Large intestine (tissue), 3 donors: Measurements from ENCODE around the gene ZBTB46. TPM values are rescaled to one million over a fixed set of nuclear protein-coding genes. Genes with fewer than 3 reads are reported as not detected.

Source experiments
- DNase-seq, 2 donors: peaks; one replicate each; pipeline versions ENCODE4 v3.0.0 to v3.0.0-alpha.2; 2013
- H3K27ac ChIP-seq: one replicate; pipeline ENCODE4 v1.5.1; 2013; ENCODE audit warnings: low read length
- H3K27me3 ChIP-seq: 2 replicates; pipeline ENCODE4 v1.6.1; 2013; ENCODE audit warnings: low read length; ENCODE audit not compliant: control insufficient read depth, insufficient read depth
- H3K36me3 ChIP-seq: 2 replicates; pipeline ENCODE4 v1.6.1; 2013; ENCODE audit warnings: low read length; ENCODE audit not compliant: control insufficient read depth, insufficient read depth
- H3K4me1 ChIP-seq: one replicate; pipeline ENCODE4 v1.6.1; 2013; ENCODE audit warnings: low read length; ENCODE audit not compliant: control insufficient read depth, insufficient read depth
- H3K4me3 ChIP-seq: one replicate; pipeline ENCODE4 v1.5.1; 2013; ENCODE audit warnings: low read length
- H3K9me3 ChIP-seq: one replicate; pipeline ENCODE4 v1.6.1; 2013; ENCODE audit warnings: mild to moderate bottlenecking, low read depth, low read length, moderate library complexity; ENCODE audit not compliant: control insufficient read depth
- WGBS: methylation state at CpG from one replicate; pipeline ENCODE4 v1.1.5; 2013; ENCODE audit warnings: low lambda C conversion rate; ENCODE audit not compliant: insufficient coverage; 5-methylcytosine and 5-hydroxymethylcytosine counted together
- polyA plus RNA-seq: library from polyadenylated mRNA; unstranded; fragments of 120-200 nt; gene quantifications from one replicate; pipeline ENCODE4 v1.2.1, GENCODE V29; 2013

Gene ZBTB46
- polyA plus RNA-seq, 1 donor = 4.1 TPM

DNA sequence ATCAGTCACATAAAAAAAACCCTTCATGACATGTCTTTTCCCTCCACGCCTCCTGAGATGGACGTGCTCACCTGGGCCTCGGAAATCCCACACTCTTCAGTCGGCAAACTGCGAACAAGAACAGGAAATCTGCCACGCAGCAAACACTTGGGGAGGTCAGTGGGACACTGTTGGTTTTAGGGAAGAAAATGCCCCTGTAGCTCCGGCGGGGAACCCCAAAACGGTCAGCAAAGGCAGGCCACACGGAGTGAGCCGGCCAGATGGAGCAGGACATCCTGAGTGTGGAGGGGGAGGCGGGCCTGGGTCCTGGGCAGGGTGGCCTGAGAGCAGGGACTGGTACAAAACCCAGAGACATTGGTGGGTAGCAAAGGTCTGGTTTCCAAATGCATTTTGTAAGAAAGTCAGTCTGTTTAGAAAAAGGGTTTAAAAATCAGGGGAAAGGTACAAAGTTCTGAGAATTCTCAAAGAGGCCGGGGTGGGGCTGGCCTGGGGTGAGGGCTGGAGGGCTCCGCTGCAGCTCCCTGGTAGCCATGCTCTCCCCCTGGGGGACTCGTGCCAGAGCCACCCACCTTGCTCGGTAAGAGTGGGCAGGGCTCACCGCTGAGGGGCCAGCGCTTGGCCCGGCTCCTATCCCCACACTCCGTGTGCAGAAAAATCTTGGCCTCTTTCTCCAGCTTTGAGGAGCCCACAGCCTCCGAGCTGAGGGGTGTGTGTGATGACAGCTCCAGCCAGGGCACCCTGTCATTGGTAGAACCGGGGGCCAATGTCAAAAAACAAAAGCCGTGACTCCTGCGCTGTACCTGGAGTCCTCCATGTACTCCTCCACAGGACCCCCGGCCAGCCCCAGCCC lies 86.3 kb downstream of the ZBTB46 start:
- H3K4me1 ChIP-seq = peaks cover 15% of the 10 kb centered on the region
- no peak overlapping the region for H3K4me3 ChIP-seq
- no peaks in the 10 kb centered on the region for H3K9me3 ChIP-seq
- H3K36me3 ChIP-seq = peaks cover 23% of the 10 kb centered on the region
- no peak for DNase-seq
- no peaks in the 10 kb centered on the region for H3K27me3 ChIP-seq
- H3K27ac ChIP-seq = no peak overlapping the region
- WGBS = no CpG with 5 or more reads among the region's 25 CpGs

DNA sequence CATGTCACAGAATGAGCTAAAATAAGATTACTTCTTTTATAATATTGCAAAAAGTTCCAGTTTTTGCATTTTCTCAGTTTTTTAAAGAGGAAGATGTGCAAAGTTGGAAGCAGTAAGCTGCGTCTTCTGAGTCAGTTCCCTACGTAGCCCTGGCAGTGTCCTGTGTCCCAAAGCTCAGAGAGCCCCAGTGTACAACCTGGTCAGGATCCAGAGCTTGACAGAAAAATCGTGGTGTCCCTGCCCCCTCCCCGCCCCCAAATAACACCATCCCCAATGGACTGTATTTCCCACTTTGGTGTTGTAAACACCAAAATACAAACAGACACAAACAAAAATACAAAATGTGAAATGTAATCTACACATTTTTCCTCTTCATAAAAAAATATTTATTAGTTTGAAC lies 86.9 kb downstream of the ZBTB46 start:
- Histone ChIP-seq H3K27me3 (no peaks in the 10 kb centered on the region), H3K4me3 (no peak overlapping the region), H3K27ac (no peak overlapping the region), H3K36me3 (peaks cover 23% of the 10 kb centered on the region), H3K9me3 (no peaks in the 10 kb centered on the region), H3K4me1 (peaks cover 15% of the 10 kb centered on the region)
- no CpG with 5 or more reads among the region's 4 CpGs for WGBS
- DNase-seq = no peak

DNA sequence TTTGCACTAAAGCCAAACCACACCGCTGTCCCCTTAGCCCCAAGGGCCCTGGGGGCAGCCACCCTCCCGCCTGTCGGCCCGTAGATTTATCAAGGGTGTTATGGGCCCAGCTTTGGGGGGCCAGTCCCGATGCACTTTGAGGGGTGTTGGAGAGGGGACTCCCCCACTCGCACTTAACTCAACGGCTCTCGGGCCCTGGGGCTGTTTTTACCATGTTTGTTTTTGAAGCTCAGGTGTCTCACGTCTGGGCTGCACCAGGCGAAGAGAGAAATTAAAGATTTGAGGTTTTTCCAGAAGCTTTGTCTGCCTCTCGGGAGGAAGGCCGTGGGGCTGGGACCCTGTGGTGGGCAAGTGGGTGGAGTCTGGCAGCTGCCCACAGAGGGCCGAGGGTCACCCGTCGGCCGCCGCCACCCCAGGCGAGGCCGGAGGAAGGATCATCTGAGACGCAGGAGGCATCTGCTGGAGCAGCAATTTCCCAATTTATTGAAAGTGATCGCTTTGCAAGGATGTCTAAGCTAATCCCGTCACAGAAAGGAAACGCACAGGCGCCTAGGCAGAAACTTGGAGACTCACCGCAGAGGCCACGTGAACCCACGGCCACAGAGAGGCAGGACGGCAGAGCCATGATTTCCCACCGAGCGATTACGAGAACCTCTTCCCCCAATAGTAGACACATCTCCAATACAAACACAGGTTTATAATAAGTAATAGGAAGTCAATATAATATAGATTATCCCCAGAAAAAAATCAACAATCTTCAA lies 87.7 kb downstream of the ZBTB46 start:
- no peak overlapping the region for H3K27ac ChIP-seq
- H3K27me3 ChIP-seq = no peaks in the 10 kb centered on the region
- H3K4me3 ChIP-seq = no peak overlapping the region
- WGBS = no CpG with 5 or more reads among the region's 31 CpGs
- no peaks in the 10 kb centered on the region for H3K9me3 ChIP-seq
- no peak for DNase-seq
- H3K4me1 ChIP-seq = peaks cover 21% of the 10 kb centered on the region
- peaks cover 23% of the 10 kb centered on the region for H3K36me3 ChIP-seq

DNA sequence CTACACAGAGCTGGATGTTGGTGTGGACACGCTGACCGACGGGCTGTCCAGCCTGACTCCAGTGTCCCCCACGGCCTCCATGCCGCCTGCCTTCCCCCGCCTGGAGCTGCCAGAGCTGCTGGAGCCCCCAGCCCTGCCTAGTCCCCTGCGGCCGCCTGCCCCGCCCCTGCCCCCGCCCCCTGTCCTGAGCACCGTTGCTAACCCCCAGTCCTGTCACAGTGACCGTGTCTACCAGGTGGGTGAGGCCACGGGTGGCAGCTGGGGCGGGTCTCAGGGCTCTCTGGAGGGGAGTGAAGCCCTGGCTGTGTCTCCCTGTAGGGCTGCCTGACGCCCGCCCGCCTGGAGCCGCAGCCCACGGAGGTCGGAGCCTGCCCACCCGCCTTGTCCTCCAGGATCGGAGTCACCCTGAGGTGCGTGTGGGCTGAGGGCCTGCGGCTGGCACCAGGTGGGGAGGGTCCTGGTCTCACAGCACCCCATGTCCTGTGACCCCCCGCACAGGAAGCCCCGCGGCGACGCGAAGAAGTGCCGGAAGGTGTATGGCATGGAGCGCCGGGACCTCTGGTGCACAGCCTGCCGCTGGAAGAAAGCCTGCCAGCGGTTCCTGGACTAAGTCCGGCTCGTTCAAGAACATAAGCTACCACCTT lies 88.6 kb downstream of the ZBTB46 start:
- H3K27ac ChIP-seq = no peak overlapping the region
- H3K36me3 ChIP-seq = peaks cover 23% of the 10 kb centered on the region
- DNase-seq = no peak
- no CpG with 5 or more reads among the region's 37 CpGs for WGBS
- H3K4me1 ChIP-seq = peaks cover 25% of the 10 kb centered on the region
- H3K4me3 ChIP-seq = no peak overlapping the region
- H3K9me3 ChIP-seq = no peaks in the 10 kb centered on the region
- no peaks in the 10 kb centered on the region for H3K27me3 ChIP-seq

DNA sequence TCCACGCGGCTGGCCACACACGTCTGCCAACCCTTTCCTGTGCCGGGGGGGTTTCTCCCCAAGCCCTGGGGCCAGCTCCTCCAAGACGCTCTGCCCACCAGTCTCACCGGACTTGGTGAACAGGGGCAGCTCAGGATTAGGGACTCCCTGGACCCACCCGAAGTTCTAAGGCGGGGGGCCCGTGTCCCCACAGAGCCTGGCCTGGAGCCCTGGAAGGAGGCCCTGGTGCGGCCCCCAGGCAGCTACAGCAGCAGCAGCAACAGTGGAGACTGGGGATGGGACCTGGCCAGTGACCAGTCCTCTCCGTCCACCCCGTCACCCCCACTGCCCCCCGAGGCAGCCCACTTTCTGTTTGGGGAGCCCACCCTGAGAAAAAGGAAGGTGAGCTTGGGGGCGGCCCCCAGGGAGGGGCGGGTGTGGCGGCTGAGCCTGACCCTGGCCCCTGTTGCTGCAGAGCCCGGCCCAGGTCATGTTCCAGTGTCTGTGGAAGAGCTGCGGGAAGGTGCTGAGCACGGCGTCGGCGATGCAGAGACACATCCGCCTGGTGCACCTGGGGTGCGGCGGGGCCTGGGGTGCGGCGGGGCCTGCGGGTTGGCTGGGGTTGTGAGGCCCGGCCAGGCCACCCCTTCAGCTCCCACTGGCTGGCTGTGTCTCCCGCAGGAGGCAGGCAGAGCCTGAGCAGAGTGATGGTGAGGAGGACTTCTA lies 89.2 kb downstream of the ZBTB46 start:
- DNase-seq = no peak
- no CpG with 5 or more reads among the region's 30 CpGs for WGBS
- peak overlapping the region; percentile 82 for H3K4me3 ChIP-seq
- peaks cover 29% of the 10 kb centered on the region for H3K4me1 ChIP-seq
- peaks cover 24% of the 10 kb centered on the region for H3K36me3 ChIP-seq
- no peaks in the 10 kb centered on the region for H3K9me3 ChIP-seq
- no peaks in the 10 kb centered on the region for H3K27me3 ChIP-seq
- H3K27ac ChIP-seq = peak overlapping the region; percentile 94

DNA sequence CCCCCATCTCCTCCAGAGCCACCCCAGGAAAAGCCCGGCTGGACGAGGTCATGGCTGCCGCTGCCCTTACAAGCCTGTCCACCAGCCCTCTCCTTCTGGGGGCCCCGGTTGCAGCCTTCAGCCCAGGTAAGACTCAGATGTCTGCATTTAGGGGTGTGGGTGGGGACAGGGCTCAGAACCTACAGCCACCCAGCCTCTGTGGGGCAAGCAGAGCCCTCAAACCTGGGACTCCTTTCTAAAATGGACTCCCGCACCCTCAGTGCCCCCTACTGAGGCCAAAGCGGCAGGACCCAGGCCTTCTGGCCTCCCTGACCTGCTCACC lies 89.7 kb downstream of the ZBTB46 start:
- Histone ChIP-seq H3K27ac (peak overlapping the region; percentile 94), H3K9me3 (no peaks in the 10 kb centered on the region), H3K36me3 (peaks cover 24% of the 10 kb centered on the region), H3K27me3 (no peaks in the 10 kb centered on the region), H3K4me1 (peaks cover 29% of the 10 kb centered on the region), H3K4me3 (peak overlapping the region; percentile 82)
- DNase-seq = no peak
- no CpG with 5 or more reads among the region's 6 CpGs for WGBS

DNA sequence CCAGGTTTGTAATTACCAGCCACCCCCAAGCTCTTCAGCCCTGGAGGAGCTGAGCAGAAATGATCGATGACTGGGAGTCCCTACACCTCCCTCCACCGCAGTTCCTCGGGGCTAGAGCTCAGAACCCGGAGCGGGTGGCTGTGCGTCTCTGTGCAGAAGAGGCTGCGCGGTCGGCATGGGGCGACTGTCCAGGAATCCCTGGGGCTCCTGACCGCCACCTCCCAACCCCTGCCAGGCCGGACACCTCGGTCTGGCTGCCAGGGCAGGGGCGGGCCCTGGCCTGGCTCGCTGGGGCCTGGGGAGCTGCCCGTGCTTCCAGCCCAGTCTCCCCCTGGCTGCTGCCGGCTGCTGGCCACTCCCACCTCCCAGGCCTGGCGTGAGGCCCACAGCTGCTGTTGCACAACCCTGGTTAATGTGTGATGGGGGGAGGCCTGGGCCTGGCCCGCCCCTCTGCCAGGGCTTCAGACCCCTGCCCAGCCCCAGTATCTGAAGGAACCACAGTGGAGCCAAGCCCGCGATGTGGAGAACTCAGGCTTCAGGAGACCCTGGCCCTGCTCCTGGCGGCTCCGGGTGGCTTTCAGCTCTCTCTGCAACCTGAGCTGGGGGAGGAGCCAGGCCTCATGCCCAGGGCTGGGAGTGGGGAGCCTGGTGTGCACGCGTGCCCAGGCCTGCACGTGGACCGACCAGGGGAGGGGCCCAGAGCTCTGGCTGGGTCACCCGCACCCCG lies 90.3 kb downstream of the ZBTB46 start:
- peak; percentile 87 to 94 for DNase-seq
- Histone ChIP-seq H3K36me3 (peaks cover 29% of the 10 kb centered on the region), H3K27ac (peak overlapping the region; percentile 94), H3K27me3 (no peaks in the 10 kb centered on the region), H3K4me3 (peak overlapping the region; percentile 82), H3K9me3 (no peaks in the 10 kb centered on the region), H3K4me1 (peaks cover 29% of the 10 kb centered on the region)
- no CpG with 5 or more reads among the region's 29 CpGs for WGBS

DNA sequence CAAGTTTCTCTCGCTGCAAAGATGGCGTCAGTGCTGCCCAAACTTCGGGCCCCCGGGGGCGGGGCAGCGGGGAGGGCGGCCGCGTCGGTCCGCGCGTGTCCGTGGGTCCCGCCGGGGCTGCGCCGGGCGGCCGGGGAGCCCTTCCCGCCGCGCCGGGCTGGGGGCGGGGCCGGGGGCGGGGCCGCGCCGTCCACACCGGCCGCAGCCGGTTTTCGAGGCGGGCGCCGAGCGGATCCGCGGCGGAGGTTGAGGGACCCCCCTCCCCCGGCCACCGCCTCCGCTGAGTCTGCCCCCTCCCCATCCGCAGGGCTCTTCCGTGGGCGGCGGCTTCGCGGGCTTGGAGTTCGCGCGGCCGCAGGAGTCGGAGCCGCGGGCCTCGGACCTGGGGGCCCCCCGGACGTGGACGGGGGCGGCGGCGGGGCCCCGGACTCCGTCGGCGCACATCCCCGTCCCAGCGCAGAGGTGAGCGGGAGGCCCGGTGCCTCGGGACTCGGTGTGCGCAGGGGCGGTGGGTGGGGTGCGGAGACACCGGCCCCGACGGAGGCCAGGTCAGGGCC lies 90.9 kb downstream of the ZBTB46 start:
- DNase-seq = no peak
- Histone ChIP-seq H3K36me3 (peaks cover 36% of the 10 kb centered on the region), H3K4me1 (peaks cover 29% of the 10 kb centered on the region), H3K9me3 (no peaks in the 10 kb centered on the region), H3K27ac (peak overlapping the region; percentile 94), H3K27me3 (no peaks in the 10 kb centered on the region), H3K4me3 (peak overlapping the region; percentile 82)
- WGBS = no CpG with 5 or more reads among the region's 80 CpGs

DNA sequence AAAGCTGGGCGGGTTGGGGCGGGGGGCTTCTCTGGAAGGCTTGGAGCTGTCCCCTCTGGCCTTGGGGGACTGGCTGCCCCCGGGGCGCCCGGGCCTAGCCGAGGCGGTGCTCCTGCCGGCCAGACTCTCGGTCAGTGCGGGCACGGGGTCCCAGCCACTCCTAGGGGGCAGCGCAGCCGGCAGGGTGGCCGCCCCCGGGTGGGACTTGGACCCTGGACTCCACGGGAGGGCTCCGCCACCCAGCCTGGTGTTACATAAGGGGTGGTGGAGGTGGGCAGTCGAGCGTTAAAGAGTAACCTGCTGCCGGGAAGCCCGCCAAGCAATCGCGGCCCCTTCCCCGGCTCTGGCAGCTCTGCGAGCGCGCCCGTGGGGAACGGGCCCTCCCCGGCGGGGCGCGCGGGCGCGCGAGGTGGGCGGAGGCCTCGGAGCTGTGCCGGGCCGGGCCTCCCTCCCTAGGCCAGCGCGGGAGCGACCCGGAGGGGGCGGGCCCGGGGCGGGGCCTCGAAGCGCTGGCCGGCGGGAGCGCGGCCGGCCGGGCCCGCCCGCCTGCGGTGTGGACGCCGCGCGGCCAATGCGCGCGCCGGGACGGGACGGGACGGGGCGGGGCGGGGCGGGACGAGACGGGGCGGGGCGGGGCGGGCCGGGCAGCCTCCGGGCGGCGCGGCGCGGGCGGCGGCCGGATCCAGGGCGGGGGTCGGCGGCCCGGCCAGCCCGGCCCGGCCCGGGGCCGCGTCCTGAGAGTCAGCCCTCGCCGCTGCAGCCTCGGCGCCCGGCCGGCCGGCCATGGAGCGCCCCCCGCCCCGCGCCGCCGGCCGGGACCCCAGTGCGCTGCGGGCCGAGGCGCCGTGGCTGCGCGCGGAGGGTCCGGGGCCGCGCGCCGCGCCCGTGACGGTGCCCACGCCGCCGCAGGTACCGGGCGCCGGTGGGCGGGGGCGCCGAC lies 91.7 kb downstream of the ZBTB46 start, which contains the start of gene SLC2A4RG:
Gene SLC2A4RG (plus strand): TSS at position 647 of the 940 bp plus-strand sequence. CDS start 137 bp downstream, at position 784.
- WGBS = no CpG with 5 or more reads among the region's 136 CpGs

More for the DNA sequence above, 91.7 kb downstream of the ZBTB46 start, which contains the start of gene SLC2A4RG:
- peaks cover 25% of the 10 kb centered on the region for H3K4me1 ChIP-seq
- H3K27ac ChIP-seq = peak within 1 kb of the TSS; percentile 94
- no peaks in the 10 kb centered on the region for H3K9me3 ChIP-seq
- DNase-seq = peak; percentile 79 to 90
- H3K4me3 ChIP-seq = peak within 1 kb of the TSS; percentile 82
- peaks cover 43% of the 10 kb centered on the region for H3K36me3 ChIP-seq
- H3K27me3 ChIP-seq = no peaks in the 10 kb centered on the region
